AG04449 (cell line): Measurements from ENCODE around the gene SUMO1.

Source experiments
- CTCF ChIA-PET: fragments of 350-600 bp; formaldehyde crosslinking; extraction: SDS; loops from one replicate; lab custom pipeline; 2021; ENCODE audit warnings: antibody characterized with exemption; lab: Yijun Ruan, JAX
- POLR2A ChIA-PET: fragments of 400-600, 350-600 bp; formaldehyde crosslinking; extraction: SDS; loops from one replicate; lab custom pipeline; 2020; ENCODE audit warnings: antibody characterized with exemption, inconsistent platforms; lab: Yijun Ruan, JAX
- DNase-seq: peaks from one replicate; pipeline ENCODE4 v3.0.0-alpha.2; 2010; ENCODE audit warnings: low read depth, low spot score
- H3K4me3 ChIP-seq: 2 replicates; pipeline ENCODE4 v1.5.1; 2011; ENCODE audit warnings: low read depth, mild to moderate bottlenecking, control low read depth, low read length
- CTCF ChIP-seq: IDR thresholded peaks from one replicate; pipeline ENCODE4 v1.5.1; 2011; ENCODE audit warnings: mild to moderate bottlenecking, moderate library complexity, low read length, control low read depth, inconsistent platforms; ENCODE audit not compliant: insufficient read depth; ENCODE audit errors: missing control alignments

Gene SUMO1

GRCh38 chr2:202201220-202202160, 36.9 kb downstream of the SUMO1 start:
- no peak for TF ChIP-seq CTCF
- POLR2A ChIA-PET, result interaction anchor here (0.6 kb wide), 1 partner anchor 437 kb away, joined by 3 read pairs; no protein-coding TSS in a partner anchor
- no peak for DNase-seq
- H3K4me3 ChIP-seq, result no peak overlapping the region
- CTCF ChIA-PET, result no interaction called here

- no peak for TF ChIP-seq CTCF
- DNase-seq, result no peak
- ChIA-PET POLR2A (no interaction called here), CTCF (interaction anchor here (0.8 kb wide), 1 partner anchor 18 kb away, joined by 3 read pairs; no protein-coding TSS in a partner anchor)
- H3K4me3 ChIP-seq, result no peak overlapping the region
These were observed 41.7 kb downstream of the SUMO1 start for GRCh38 chr2:202196727-202197126.

GRCh38 chr2:202194418-202194817, 44.0 kb downstream of the SUMO1 start:
- no peak for DNase-seq
- ChIA-PET POLR2A (no interaction called here), CTCF (interaction anchor here (1.6 kb wide), 1 partner anchor 16 kb away, joined by 6 read pairs; no protein-coding TSS in a partner anchor)
- no peak for TF ChIP-seq CTCF
- H3K4me3 ChIP-seq, result no peak overlapping the region

- no peak for TF ChIP-seq CTCF
- DNase-seq, result no peak
- ChIA-PET CTCF (interaction anchor here (1.6 kb wide), 1 partner anchor 15 kb away, joined by 6 read pairs; no protein-coding TSS in a partner anchor), POLR2A (no interaction called here)
- H3K4me3 ChIP-seq, result no peak overlapping the region
These were observed 44.5 kb downstream of the SUMO1 start for GRCh38 chr2:202193881-202194353.

GRCh38 chr2:202193305-202193704, 45.1 kb downstream of the SUMO1 start:
- POLR2A ChIA-PET, result no interaction called here
- CTCF ChIA-PET, result interaction anchor here (2.2 kb wide), 1 partner anchor 14 kb away, joined by 21 read pairs; no protein-coding TSS in a partner anchor
- no peak overlapping the region for H3K4me3 ChIP-seq
- DNase-seq, result no peak
- TF ChIP-seq CTCF, result no peak

- POLR2A ChIA-PET, result no interaction called here
- H3K4me3 ChIP-seq, result no peak overlapping the region
- CTCF ChIA-PET, result interaction anchor here (1.1 to 1.3 kb wide), 2 partner anchors 9 to 23 kb away, joined by 4 to 6 read pairs; no protein-coding TSS in a partner anchor
- TF ChIP-seq CTCF, result no peak
- no peak for DNase-seq
These were observed 50.8 kb downstream of the SUMO1 start for GRCh38 chr2:202187570-202187969.
